Measurements from ENCODE around the gene CASP1.
"Not testable (repeated sequence)": the region's sequence is repeated elsewhere in the genome, so short reads cannot be mapped to it uniquely, and the experiment has no call there.

DNA sequence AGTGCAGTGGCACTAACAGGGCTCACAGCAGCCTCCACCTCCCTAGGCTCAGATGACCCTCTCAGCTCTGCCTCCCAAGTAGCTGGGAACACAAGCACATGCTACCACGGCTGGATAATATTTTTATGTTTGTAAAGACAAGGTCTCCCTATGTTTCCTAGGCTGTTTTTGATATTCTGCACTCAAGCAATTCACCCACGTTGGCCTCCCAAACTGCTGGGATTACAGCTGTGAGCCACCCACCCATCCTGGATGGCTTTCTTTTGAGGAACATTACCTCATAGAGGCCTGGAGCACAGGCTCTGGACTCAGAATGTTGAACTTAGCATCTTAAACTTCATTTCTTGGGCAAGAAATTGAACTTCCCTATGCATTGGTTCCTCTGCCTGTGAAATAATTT lies 37.1 kb upstream of the CASP1 start:
- TF ChIP-seq, protein P1, sequence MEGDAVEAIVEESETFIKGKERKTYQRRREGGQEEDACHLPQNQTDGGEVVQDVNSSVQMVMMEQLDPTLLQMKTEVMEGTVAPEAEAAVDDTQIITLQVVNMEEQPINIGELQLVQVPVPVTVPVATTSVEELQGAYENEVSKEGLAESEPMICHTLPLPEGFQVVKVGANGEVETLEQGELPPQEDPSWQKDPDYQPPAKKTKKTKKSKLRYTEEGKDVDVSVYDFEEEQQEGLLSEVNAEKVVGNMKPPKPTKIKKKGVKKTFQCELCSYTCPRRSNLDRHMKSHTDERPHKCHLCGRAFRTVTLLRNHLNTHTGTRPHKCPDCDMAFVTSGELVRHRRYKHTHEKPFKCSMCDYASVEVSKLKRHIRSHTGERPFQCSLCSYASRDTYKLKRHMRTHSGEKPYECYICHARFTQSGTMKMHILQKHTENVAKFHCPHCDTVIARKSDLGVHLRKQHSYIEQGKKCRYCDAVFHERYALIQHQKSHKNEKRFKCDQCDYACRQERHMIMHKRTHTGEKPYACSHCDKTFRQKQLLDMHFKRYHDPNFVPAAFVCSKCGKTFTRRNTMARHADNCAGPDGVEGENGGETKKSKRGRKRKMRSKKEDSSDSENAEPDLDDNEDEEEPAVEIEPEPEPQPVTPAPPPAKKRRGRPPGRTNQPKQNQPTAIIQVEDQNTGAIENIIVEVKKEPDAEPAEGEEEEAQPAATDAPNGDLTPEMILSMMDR (IDR thresholded peaks at IDR 0.05), result not testable (repeated sequence)
- not testable (repeated sequence) for TF ChIP-seq POLR2AphosphoS5 (IDR thresholded peaks at IDR 0.05)

Data from breast epithelium (tissue), 3 donors.